NOMO-1 treated with dmso at 0.1 percent for 144 hours (cell line): ENCODE results near the gene STIMATE.

Experiments used
- DNase-seq: peaks from one replicate; lab custom pipeline; 2025; ENCODE audit not compliant: unreplicated experiment; lab: John Stamatoyannopoulos, UW

The STIMATE gene

GRCh38 chr3:52793702-52794611, 103.4 kb downstream of the STIMATE start:
- no peak for DNase-seq

GRCh38 chr3:52792961-52793695, 104.2 kb downstream of the STIMATE start:
- no peak for DNase-seq

GRCh38 chr3:52792413-52792812, 104.9 kb downstream of the STIMATE start:
- DNase-seq = no peak

GRCh38 chr3:52791928-52792327, 105.4 kb downstream of the STIMATE start:
- DNase-seq = no peak

GRCh38 chr3:52791366-52791765, 106.0 kb downstream of the STIMATE start:
- DNase-seq = no peak

GRCh38 chr3:52790741-52791140, 106.6 kb downstream of the STIMATE start:
- DNase-seq = no peak

- no peak for DNase-seq
Observed at GRCh38 chr3:52790337-52790736, 107.0 kb downstream of the STIMATE start.

- DNase-seq = no peak
Observed at GRCh38 chr3:52789746-52790040, 107.7 kb downstream of the STIMATE start.

GRCh38 chr3:52788890-52789745, 108.2 kb downstream of the STIMATE start:
- DNase-seq = no peak

- no peak for DNase-seq
Observed at GRCh38 chr3:52787672-52788625, 109.4 kb downstream of the STIMATE start.

GRCh38 chr3:52787246-52787645, 110.1 kb downstream of the STIMATE start:
- no peak for DNase-seq
